K562 (cell line): ENCODE measurements around the gene HSPA1L. TPM values are rescaled to one million over a fixed set of nuclear protein-coding genes. Genes with fewer than 3 reads are reported as not detected.

Experiments used
- CBFA2T3 ChIP-seq: fragments of 450-650 bp; IDR thresholded peaks from 2 replicates; pipeline ENCODE4 v1.6.1; 2017
- CCAR2 ChIP-seq: fragments of 200-400 bp; formaldehyde crosslinking; IDR thresholded peaks from 2 replicates; pipeline ENCODE4 v1.6.1; 2017; ENCODE audit warnings: mild to moderate bottlenecking, low read depth, low read length
- COPS2 ChIP-seq: fragments of 450-650 bp; conservative IDR thresholded peaks from 2 replicates; pipeline ENCODE4 v1.6.1; 2016; ENCODE audit warnings: mild to moderate bottlenecking, moderate library complexity
- CREB1 ChIP-seq, 2 experiments: sonication (generic) in 1 of 2; formaldehyde crosslinking in 1 of 2; IDR thresholded peaks; 2 replicates each; pipeline versions ENCODE4 v1.6.1 to v1.8.0; 2012 to 2022; ENCODE audit warnings: inconsistent platforms in 1 of 2, mild to moderate bottlenecking in 1 of 2, missing genetic modification reagents in 1 of 2, moderate library complexity in 1 of 2
- DEAF1 ChIP-seq: fragments of 450-650 bp; formaldehyde crosslinking; IDR thresholded peaks from 2 replicates; pipeline ENCODE4 v1.4.0; 2020; ENCODE audit warnings: mild to moderate bottlenecking, moderate library complexity
- FOXJ3 ChIP-seq: sonication (generic); formaldehyde crosslinking; IDR thresholded peaks from 2 replicates; pipeline ENCODE4 v1.4.0; 2020; ENCODE audit warnings: mild to moderate bottlenecking, missing genetic modification reagents
- KLF1 ChIP-seq: fragments of 450-650 bp; IDR thresholded peaks from 2 replicates; pipeline ENCODE4 v1.6.1; 2016; ENCODE audit warnings: missing genetic modification characterization, missing compliant biosample characterization
- NR3C1 ChIP-seq: sonication (generic); formaldehyde crosslinking; IDR thresholded peaks from 2 replicates; pipeline ENCODE4 v1.8.1; 2022; ENCODE audit warnings: missing genetic modification reagents
- PHF8 ChIP-seq: fragments of 200-600 bp; sonication (generic); IDR thresholded peaks from 2 replicates; pipeline ENCODE4 v1.6.1; 2012; ENCODE audit warnings: mixed run types, mild to moderate bottlenecking, inconsistent platforms, low read length, moderate library complexity, borderline replicate concordance
- PREB ChIP-seq: sonication (generic); formaldehyde crosslinking; IDR thresholded peaks from 2 replicates; pipeline ENCODE4 v1.8.1; 2023; ENCODE audit warnings: mild to moderate bottlenecking, missing genetic modification reagents
- RBM22 ChIP-seq: fragments of 200-400 bp; formaldehyde crosslinking; IDR thresholded peaks from 2 replicates; pipeline ENCODE4 v1.6.1; 2018; ENCODE audit warnings: low read length, low read depth; ENCODE audit not compliant: poor library complexity, severe bottlenecking
- RHOXF2B ChIP-seq: fragments of 250-450 bp; sonication (Bioruptor Pico); conservative IDR thresholded peaks from 2 replicates; pipeline ENCODE4 v1.5.1; 2021
- SIN3A ChIP-seq, 2 experiments: fragments of 150-350 bp in 1 of 2; IDR thresholded peaks; 2 replicates each; pipeline ENCODE4 v1.6.1; 2011 to 2016; ENCODE audit warnings: borderline replicate concordance in 2 of 2, low read depth in 2 of 2, low read length in 2 of 2, mild to moderate bottlenecking in 2 of 2, moderate library complexity in 2 of 2; ENCODE audit not compliant: control insufficient read depth in 1 of 2
- SREBF1 ChIP-seq: fragments of 150-350 bp; IDR thresholded peaks from 2 replicates; pipeline ENCODE4 v1.6.1; 2014; ENCODE audit warnings: antibody characterized with exemption, low read depth, low read length, borderline replicate concordance
- THRAP3 ChIP-seq: fragments of 450-650 bp; IDR thresholded peaks from 2 replicates; pipeline ENCODE4 v1.6.1; 2016; ENCODE audit warnings: mild to moderate bottlenecking, inconsistent platforms, borderline replicate concordance
- WHSC1 ChIP-seq: IDR thresholded peaks from one replicate; pipeline ENCODE4 v1.6.1; 2012; ENCODE audit warnings: low read length, control low read depth, inconsistent platforms
- ZBED1 ChIP-seq: IDR thresholded peaks from 2 replicates; pipeline ENCODE4 v1.6.1; 2014
- ZNF212 ChIP-seq: fragments of 450-650 bp; formaldehyde crosslinking; IDR thresholded peaks from 2 replicates; pipeline ENCODE4 v1.4.0; 2020; ENCODE audit warnings: mild to moderate bottlenecking
- polyA plus RNA-seq, 8 experiments: library from polyadenylated mRNA; depleted of rRNA in 4 of 8; stranded (reverse) in 5 of 8; unstranded in 3 of 8; fragments of >200 nt; fragmentation: Nextera tagmentation in 2 of 8; fragmentation: Illumina TruSeq in 1 of 8; extraction: Ambion mirVana in 2 of 8; extraction: Trizol in 1 of 8; gene quantifications; 2 replicates each; pipeline versions ENCODE4 v1.2.1 to v1.2.3, GENCODE V29; 2011 to 2014; ENCODE audit warnings: inconsistent platforms in 1 of 8, missing spikeins in 1 of 8
- total RNA-seq, 7 experiments: library from RNA; depleted of rRNA in 6 of 7; stranded (reverse); fragments of >200 nt in 6 of 7; fragmentation: Illumina TruSeq in 2 of 7; extraction: Trizol in 2 of 7; gene quantifications; 2 replicates each; pipeline versions ENCODE4 v1.2.1 to v1.2.3, GENCODE V29; 2011 to 2021; ENCODE audit warnings: low replicate concordance in 1 of 7
- TF ChIP-seq, protein P1 (sequence below): fragments of 450-650 bp; conservative IDR thresholded peaks from 2 replicates; pipeline ENCODE4 v1.6.1; 2016; ENCODE audit warnings: missing genetic modification characterization, low read depth, mild to moderate bottlenecking, missing compliant biosample characterization, moderate library complexity
- TF ChIP-seq, protein P2 (sequence below), 2 experiments: fragments of 450-650 bp in 1 of 2; sonication (generic) in 1 of 2; formaldehyde crosslinking; conservative IDR thresholded peaks; 2 replicates each; pipeline versions ENCODE4 v1.4.0 to v1.8.1; 2020 to 2022; ENCODE audit warnings: mild to moderate bottlenecking in 1 of 2, missing genetic modification reagents in 1 of 2
- TF ChIP-seq, protein P3 (sequence below), 2 experiments: IDR thresholded peaks; 2 replicates each; pipeline ENCODE4 v1.6.1; 2011; ENCODE audit warnings: borderline replicate concordance in 1 of 2, control low read depth in 1 of 2, low read depth in 1 of 2, low read length in 1 of 2, mild to moderate bottlenecking in 1 of 2, mixed read lengths in 1 of 2, moderate library complexity in 1 of 2; ENCODE audit not compliant: insufficient read depth in 1 of 2, insufficient read length in 1 of 2, poor library complexity in 1 of 2, severe bottlenecking in 1 of 2; ENCODE audit errors: extremely low read depth in 1 of 2

Gene HSPA1L
- total and polyA plus RNA-seq, 9 of the 15 experiments (the other 6 are each of a cell fraction or from before 2014, with no cell fraction given) = 0.14 to 2.1 (median 1.3) TPM

- 0 out of 2 replicates have a peak, but pooled peaks have one; percentile 67 for TF ChIP-seq PREB (CRISPR knock-in tag)
- no peak for TF ChIP-seq COPS2
- peak; percentile 52 for TF ChIP-seq PHF8
- TF ChIP-seq SIN3A (IDR thresholded peaks at IDR 0.05; ENCODE audit: borderline replicate concordance in 2 of 2, control insufficient read depth in 1 of 2, low read depth in 2 of 2, low read length in 2 of 2) = peak in 1 of 2 experiments; percentile 1; a peak in 1 of 4 replicates
- TF ChIP-seq, protein P1, sequence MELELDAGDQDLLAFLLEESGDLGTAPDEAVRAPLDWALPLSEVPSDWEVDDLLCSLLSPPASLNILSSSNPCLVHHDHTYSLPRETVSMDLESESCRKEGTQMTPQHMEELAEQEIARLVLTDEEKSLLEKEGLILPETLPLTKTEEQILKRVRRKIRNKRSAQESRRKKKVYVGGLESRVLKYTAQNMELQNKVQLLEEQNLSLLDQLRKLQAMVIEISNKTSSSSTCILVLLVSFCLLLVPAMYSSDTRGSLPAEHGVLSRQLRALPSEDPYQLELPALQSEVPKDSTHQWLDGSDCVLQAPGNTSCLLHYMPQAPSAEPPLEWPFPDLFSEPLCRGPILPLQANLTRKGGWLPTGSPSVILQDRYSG (tag) = no peak; the same call in 1 of the 2 replicates
- TF ChIP-seq KLF1 (tag) = no peak; the same call in 1 of the 2 replicates
- no peak for TF ChIP-seq SREBF1
- no peak for TF ChIP-seq THRAP3
- TF ChIP-seq, protein P2, sequence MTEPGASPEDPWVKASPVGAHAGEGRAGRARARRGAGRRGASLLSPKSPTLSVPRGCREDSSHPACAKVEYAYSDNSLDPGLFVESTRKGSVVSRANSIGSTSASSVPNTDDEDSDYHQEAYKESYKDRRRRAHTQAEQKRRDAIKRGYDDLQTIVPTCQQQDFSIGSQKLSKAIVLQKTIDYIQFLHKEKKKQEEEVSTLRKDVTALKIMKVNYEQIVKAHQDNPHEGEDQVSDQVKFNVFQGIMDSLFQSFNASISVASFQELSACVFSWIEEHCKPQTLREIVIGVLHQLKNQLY (CRISPR knock-in tag; conservative IDR thresholded peaks at IDR 0.05) = 0 out of 4 replicates have a peak, but pooled peaks of 1 of the 2 experiments have one; percentile 61
- no peak for TF ChIP-seq CREB1 (IDR thresholded peaks at IDR 0.05)
- TF ChIP-seq CREB1 (CRISPR knock-in tag; IDR thresholded peaks at IDR 0.05) = no peak; the same call in 1 of the 2 replicates
- 0 out of 2 replicates have a peak, but pooled peaks have one; percentile 26 for TF ChIP-seq DEAF1
- TF ChIP-seq RBM22 = no peak
- TF ChIP-seq, protein P3, sequence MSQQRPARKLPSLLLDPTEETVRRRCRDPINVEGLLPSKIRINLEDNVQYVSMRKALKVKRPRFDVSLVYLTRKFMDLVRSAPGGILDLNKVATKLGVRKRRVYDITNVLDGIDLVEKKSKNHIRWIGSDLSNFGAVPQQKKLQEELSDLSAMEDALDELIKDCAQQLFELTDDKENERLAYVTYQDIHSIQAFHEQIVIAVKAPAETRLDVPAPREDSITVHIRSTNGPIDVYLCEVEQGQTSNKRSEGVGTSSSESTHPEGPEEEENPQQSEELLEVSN (IDR thresholded peaks at IDR 0.05; ENCODE audit: borderline replicate concordance in 1 of 2, extremely low read depth in 1 of 2, insufficient read depth in 1 of 2, insufficient read length in 1 of 2, low read depth in 1 of 2, low read length in 1 of 2, poor library complexity in 1 of 2, severe bottlenecking in 1 of 2) = no peak
- TF ChIP-seq RHOXF2B (CRISPR knock-in tag) = peak; percentile 86; the same call in 1 of the 2 replicates
- no peak for TF ChIP-seq CCAR2
- TF ChIP-seq ZNF212 = peak; percentile 82; the same call in 1 of the 2 replicates
- TF ChIP-seq WHSC1 = no peak
- no peak for TF ChIP-seq ZBED1
- no peak for TF ChIP-seq FOXJ3 (CRISPR knock-in tag)
- no peak for TF ChIP-seq NR3C1
- no peak for TF ChIP-seq CBFA2T3
Observed at GRCh38 chr6:31826793-31827285, 11.8 kb upstream of the HSPA1L start (continued).
